NCI-H1048 (cell line): Measurements from ENCODE around the gene GLCE.
"Not testable (repeated sequence)": the region's sequence is repeated elsewhere in the genome, so short reads cannot be mapped to it uniquely, and the experiment has no call there.

Source experiments
- DNase-seq: peaks from one replicate; lab custom pipeline; 2025; lab: John Stamatoyannopoulos, UW

GLCE gene

GRCh38 chr15:69159805-69160140 lies 662 bp upstream of the GLCE start:
- DNase-seq = no peak

GRCh38 chr15:69161079-69161877 lies 843 bp downstream of the GLCE start:
- no peak for DNase-seq

- no peak for DNase-seq
Measured at GRCh38 chr15:69161878-69162213, 1.4 kb downstream of the GLCE start.

GRCh38 chr15:69163141-69163669 lies 2.8 kb downstream of the GLCE start:
- DNase-seq = no peak

- no peak for DNase-seq
Measured at GRCh38 chr15:69164807-69165636, 4.6 kb downstream of the GLCE start.

GRCh38 chr15:69165637-69166025 lies 5.2 kb downstream of the GLCE start:
- DNase-seq = no peak

- DNase-seq = no peak
Measured at GRCh38 chr15:69167218-69167846, 6.9 kb downstream of the GLCE start.

- not testable (repeated sequence) for DNase-seq
Measured at GRCh38 chr15:69168361-69168760, 7.9 kb downstream of the GLCE start.

- DNase-seq = not testable (repeated sequence)
Measured at GRCh38 chr15:69169540-69169939, 9.1 kb downstream of the GLCE start.

GRCh38 chr15:69170597-69170996 lies 10.2 kb downstream of the GLCE start:
- DNase-seq = no peak

- no peak for DNase-seq
Measured at GRCh38 chr15:69172847-69173246, 12.4 kb downstream of the GLCE start.

- no peak for DNase-seq
Measured at GRCh38 chr15:69175536-69175935, 15.1 kb downstream of the GLCE start.

- no peak for DNase-seq
Measured at GRCh38 chr15:69181424-69181823, 21.0 kb downstream of the GLCE start.

GRCh38 chr15:69185216-69185615 lies 24.8 kb downstream of the GLCE start:
- DNase-seq = no peak

GRCh38 chr15:69185706-69186105 lies 25.3 kb downstream of the GLCE start:
- DNase-seq = no peak

- DNase-seq = no peak
Measured at GRCh38 chr15:69189157-69189556, 28.7 kb downstream of the GLCE start.

GRCh38 chr15:69190091-69190490 lies 29.7 kb downstream of the GLCE start:
- DNase-seq = no peak

GRCh38 chr15:69190504-69190903 lies 30.1 kb downstream of the GLCE start:
- DNase-seq = no peak

- DNase-seq = no peak
Measured at GRCh38 chr15:69194025-69194827, 33.8 kb downstream of the GLCE start.

- no peak for DNase-seq
Measured at GRCh38 chr15:69194854-69195253, 34.4 kb downstream of the GLCE start.

- DNase-seq = no peak
Measured at GRCh38 chr15:69200832-69201745, 40.7 kb downstream of the GLCE start.
